ENCODE data around the gene CFAP410.

GRCh38 chr21:44381874-44382273 lies 42.7 kb upstream of the CFAP410 start:
- TF ChIP-seq CTCF (IDR thresholded peaks at IDR 0.05), result no peak
- no peak for TF ChIP-seq POLR2A (IDR thresholded peaks at IDR 0.05)
